ENCODE measurements around the gene UBE3B.

The UBE3B gene

DNA sequence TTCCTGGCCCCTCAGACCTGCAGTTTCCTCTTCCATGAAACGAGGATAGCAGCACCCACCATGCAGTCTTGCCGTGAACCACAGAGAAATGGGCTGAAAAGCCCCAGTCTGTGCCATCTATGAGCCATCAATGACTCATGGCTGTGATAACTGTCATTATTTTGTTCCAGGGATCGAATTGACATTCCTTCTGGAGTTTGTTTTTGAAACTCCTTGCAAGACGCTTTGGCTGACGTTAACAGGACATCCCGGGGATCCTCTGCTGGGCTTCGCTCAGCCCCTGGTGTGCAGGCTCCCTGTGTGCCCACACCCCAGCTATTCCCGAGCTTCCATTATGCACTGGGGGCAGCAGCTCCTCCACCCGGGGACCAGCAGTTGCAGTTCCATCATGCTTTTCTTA, 62.1 kb downstream of the UBE3B start:
- no peak for ATAC-seq
- Mint-ChIP-seq H3K4me1 (no peaks in the 10 kb centered on the region), H3K4me3 (no peak overlapping the region), H3K27me3 (no peaks in the 10 kb centered on the region), H3K9me3 (no peaks in the 10 kb centered on the region), H3K27ac (peak overlapping the region in 1 of 2 donors; percentile 46)
- no peak for DNase-seq

DNA sequence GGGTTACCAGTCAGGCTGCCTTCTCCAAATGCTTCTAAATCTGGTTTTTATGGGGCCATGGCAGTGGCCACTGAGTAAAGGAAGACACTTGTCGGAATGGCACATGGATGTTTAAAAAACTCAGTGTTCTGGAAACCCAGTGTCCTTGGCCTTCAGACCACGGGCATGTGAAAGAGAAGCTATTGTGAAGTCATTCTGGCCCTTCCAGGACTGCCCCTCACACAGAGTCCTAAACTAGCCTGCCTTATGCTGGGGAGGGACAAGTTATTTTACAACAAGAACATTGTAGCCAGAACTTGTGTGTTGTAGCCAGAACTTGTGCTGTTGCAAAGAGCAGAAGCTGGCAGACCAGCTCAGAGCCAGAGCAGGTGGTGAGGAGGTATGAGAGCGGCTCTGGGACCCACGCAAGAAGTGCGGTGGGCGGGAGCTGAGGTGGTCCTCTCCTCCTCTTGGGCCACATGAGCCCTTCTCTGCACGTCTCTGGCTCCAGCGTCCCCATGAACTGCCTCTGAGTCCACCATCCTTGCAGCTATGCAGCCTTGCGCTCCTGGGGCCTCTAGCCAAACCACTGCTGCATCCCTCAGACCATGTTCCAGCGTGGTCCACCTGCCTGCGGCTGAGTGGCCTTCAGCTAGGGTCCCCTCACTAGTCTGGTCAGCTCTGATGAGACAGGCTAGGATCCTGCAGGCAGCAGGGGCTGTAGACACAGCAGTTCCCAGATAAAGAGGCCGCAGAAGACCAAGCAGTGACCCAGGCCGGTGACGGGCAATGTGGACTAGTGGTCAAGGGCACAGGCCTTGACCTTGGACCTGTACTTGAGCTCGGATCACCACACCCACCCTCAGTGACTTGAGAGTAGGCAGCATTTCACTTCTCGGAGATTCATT, 63.3 kb downstream of the UBE3B start:
- Mint-ChIP-seq H3K9me3 (no peaks in the 10 kb centered on the region), H3K4me1 (peaks cover 5% of the 10 kb centered on the region), H3K27me3 (peaks cover 3% of the 10 kb centered on the region), H3K27ac (peak overlapping the region in 1 of 2 donors; percentile 86), H3K4me3 (no peak overlapping the region)
- no peak for DNase-seq
- ATAC-seq: no peak

DNA sequence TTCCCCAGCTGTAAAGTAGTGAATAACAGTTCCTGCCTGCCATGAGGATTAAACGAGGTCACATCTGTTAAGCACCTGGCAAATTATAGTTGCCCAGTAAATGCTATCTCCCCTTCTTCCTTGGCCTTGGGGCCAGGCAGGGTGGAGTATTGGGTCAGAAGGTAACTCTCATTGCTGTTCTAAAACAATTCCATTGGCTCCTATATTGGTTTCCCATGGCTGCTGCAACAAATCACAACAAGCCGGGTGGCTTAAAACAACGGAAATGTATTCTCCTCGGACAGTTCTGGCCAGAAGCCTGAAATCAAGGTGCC, 63.9 kb downstream of the UBE3B start:
- no peak overlapping the region for H3K4me3 Mint-ChIP-seq
- no peaks in the 10 kb centered on the region for H3K9me3 Mint-ChIP-seq
- H3K27ac Mint-ChIP-seq: no peak overlapping the region
- DNase-seq: no peak
- no peak for ATAC-seq
- H3K4me1 Mint-ChIP-seq: peaks cover 5% of the 10 kb centered on the region
- H3K27me3 Mint-ChIP-seq: peaks cover 9% of the 10 kb centered on the region

DNA sequence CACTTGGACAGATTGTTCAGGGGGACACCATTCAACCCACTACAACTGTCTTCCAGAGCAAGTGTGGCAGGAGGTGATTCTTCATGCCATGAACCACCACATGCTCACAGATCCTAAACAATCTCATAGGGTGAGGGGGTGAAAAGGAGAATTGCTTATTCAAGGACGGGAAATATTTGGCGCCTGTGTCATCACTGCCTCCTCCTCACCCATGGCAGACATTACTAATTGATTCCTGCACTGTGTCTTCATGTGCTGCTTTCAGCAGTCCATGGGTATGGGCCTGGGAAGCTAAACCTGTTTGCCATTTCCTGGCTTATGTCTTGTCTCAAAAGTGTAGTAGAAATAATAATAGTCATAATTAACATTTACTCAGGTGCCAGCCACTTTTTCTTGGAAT, 64.6 kb downstream of the UBE3B start:
- Mint-ChIP-seq H3K4me3 (no peak overlapping the region), H3K9me3 (no peaks in the 10 kb centered on the region), H3K27ac (no peak overlapping the region), H3K4me1 (peaks cover 5% of the 10 kb centered on the region), H3K27me3 (peaks cover 15% of the 10 kb centered on the region)
- DNase-seq (no peak), ATAC-seq (no peak)

DNA sequence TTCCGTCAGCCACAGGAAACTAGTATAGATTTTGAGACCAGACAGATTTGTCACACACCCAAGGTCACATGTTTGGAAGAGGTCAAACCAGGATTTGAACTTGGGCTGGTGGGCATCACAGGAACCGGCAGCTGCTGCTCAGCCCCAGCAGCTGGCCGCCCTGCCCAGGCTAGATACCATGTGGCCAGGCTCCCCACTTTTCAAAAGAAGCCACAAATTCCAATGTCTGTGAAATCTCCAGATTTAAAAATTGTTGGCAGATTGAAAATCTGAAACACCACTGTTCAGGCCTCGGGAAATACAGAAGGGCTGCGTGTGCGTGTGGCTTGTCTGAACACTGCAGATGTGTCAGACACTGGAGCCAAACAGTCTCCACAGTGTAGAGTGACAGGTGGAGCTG, 65.4 kb downstream of the UBE3B start:
- Mint-ChIP-seq H3K4me3 (no peak overlapping the region), H3K27me3 (peaks cover 24% of the 10 kb centered on the region), H3K9me3 (no peaks in the 10 kb centered on the region), H3K4me1 (peaks cover 5% of the 10 kb centered on the region), H3K27ac (no peak overlapping the region)
- ATAC-seq (no peak), DNase-seq (no peak)

DNA sequence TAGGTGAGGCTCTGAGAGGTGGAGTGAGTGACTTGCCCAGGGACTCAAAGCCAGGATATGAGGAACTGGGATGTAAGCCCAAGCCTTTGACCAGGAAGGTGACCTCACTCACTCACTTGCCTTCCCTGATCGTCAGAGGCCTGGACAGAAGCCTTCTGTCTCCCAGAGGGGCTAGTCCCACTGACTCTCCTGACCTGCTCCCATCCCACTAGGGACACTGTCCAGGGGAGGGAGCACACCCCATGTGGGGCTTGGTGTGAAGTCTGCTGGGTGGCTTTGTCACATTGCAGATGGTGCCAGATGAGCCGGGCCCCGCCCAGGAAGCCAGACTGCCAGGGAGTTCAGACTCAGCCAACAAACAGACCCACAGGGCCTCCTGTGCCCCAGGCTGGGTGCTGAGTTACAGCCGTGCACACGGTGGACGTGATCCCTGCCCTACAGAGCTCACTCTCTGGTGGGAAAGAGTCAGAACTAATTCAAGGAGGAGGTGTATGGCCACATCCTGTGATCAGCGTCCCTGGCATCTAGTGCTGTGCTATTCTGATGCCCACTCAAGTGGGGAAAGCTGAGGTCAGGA, 67.6 kb downstream of the UBE3B start:
- ATAC-seq (no peak), DNase-seq (no peak)
- H3K4me3 Mint-ChIP-seq: no peak overlapping the region
- no peaks in the 10 kb centered on the region for H3K9me3 Mint-ChIP-seq
- H3K27ac Mint-ChIP-seq: no peak overlapping the region
- peaks cover 37% of the 10 kb centered on the region for H3K27me3 Mint-ChIP-seq
- H3K4me1 Mint-ChIP-seq: peaks cover 5% of the 10 kb centered on the region

DNA sequence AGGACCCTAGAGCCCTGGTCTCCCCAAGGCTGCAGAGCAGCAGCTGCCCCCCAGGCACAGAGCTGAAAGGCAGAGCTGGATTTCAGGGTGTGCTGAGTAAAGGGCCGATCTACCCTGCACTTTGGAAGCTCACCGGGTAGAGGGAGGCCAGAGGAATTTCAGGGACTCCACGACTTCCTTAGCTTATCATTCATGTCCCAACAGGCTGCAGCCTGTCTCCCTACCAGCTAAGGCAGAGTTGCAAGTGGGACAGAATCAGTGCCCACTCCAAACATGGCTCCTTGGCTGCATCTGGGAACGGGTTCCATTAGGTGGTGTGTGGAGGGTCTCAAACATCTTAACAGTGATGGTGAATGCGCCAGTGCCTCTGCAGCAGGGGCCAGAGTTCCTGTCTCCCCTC, 68.4 kb downstream of the UBE3B start:
- ATAC-seq (no peak), DNase-seq (no peak)
- no peak overlapping the region for H3K4me3 Mint-ChIP-seq
- H3K27me3 Mint-ChIP-seq: peaks cover 39% of the 10 kb centered on the region
- peaks cover 5% of the 10 kb centered on the region for H3K4me1 Mint-ChIP-seq
- no peak overlapping the region for H3K27ac Mint-ChIP-seq
- no peaks in the 10 kb centered on the region for H3K9me3 Mint-ChIP-seq

DNA sequence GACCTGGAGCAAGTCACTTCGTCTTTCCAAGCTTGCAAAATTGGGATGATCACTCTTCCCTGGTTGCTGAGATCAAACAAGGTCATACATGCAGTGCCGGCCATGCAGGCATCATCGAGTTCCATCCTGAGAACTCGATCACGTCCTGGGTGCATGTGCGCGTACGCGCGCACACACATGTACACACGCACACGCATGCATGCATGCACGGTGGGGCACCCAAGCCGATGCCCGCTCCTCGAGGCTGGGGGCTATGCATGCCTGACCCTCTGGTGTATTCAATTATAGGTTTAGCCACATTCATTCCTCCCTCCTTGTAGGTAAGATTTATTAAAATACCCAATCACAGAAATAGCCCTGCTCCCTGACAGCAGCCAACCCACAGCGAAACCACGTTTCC, 69.9 kb downstream of the UBE3B start:
- H3K4me1 Mint-ChIP-seq: peaks cover 7% of the 10 kb centered on the region
- ATAC-seq: no peak
- no peak for DNase-seq
- no peak overlapping the region for H3K4me3 Mint-ChIP-seq
- peak overlapping the region in 1 of 2 donors; percentile 77 for H3K27ac Mint-ChIP-seq
- H3K9me3 Mint-ChIP-seq: no peaks in the 10 kb centered on the region
- peaks cover 39% of the 10 kb centered on the region for H3K27me3 Mint-ChIP-seq

DNA sequence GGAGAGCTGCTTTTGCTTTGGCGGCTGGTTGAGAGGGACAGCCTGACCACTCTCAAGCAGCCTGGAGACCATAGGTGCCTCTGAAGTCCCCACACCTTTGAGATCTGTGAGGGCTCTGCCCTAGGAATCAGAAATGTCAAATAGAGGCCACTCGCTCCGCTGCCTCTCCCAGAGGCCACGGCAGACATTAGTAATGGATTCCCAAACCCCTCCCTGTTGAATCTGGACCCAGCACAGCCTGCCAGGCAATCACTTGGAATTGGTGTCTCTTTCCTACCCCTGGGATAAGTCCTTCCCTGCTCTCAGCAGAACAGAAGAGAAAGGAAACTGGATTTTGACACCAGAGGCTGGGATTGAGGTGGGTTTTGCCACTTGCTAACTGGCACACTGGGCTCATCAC, 70.8 kb downstream of the UBE3B start:
- DNase-seq (no peak), ATAC-seq (no peak)
- Mint-ChIP-seq H3K4me1 (peaks cover 11% of the 10 kb centered on the region), H3K27ac (peak overlapping the region in 1 of 2 donors; percentile 38), H3K27me3 (peaks cover 39% of the 10 kb centered on the region), H3K4me3 (no peak overlapping the region), H3K9me3 (no peaks in the 10 kb centered on the region)

DNA sequence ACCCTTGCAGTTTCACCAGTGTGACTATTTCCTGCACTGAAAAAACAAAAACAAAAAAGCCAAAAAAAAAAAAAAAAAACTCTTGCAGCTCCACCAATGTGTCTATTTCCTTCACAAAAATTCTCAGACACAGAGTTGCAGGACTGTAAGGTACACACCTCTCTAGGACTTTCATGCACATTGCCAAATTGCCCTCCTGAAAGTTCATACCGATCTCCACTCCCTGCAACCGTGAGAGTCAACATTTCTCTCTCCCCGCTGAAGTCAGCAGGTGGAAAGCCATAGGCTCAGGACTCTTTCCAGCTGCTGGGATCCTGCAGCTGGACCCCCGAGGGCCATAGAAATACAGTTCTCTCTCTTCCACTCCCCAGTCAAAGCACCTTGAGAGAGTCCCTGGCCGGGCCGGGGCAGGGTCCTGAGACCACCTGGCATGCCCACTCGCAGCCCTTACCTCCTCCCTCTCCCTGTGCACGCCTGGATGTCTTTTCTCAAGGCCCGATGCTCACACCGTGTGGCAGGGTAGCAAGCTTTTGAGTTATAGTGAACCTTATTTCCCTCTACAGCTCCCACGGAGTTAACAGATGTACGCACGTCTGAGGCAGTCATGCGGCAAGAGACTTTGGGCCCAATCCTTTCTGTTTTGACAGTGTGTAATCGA, 72.3 kb downstream of the UBE3B start:
- H3K9me3 Mint-ChIP-seq: no peaks in the 10 kb centered on the region
- H3K4me3 Mint-ChIP-seq: no peak overlapping the region
- DNase-seq (no peak), ATAC-seq (no peak)
- H3K27ac Mint-ChIP-seq: no peak overlapping the region
- peaks cover 11% of the 10 kb centered on the region for H3K4me1 Mint-ChIP-seq
- peaks cover 39% of the 10 kb centered on the region for H3K27me3 Mint-ChIP-seq

DNA sequence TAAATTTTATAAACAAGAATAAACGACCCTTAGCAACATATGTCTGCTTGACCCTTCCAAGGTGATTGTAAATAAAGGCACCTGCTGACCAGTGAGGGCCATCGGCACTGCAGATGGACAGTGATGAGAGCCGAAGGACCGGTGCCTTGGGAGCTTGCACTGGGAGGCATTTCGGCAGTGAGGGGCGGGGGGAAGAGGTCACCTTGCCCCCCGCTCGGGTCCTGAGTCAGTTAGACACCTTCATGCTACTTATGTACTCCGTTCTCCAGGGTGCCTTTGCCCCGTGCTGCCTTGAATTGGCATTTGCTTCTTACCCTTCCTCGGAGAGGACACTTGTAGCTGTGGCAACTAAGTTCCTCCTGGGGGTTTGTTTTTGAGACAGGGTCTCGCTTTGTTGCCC, 72.8 kb downstream of the UBE3B start:
- DNase-seq (no peak), ATAC-seq (no peak)
- Mint-ChIP-seq H3K9me3 (no peaks in the 10 kb centered on the region), H3K27ac (no peak overlapping the region), H3K4me1 (peaks cover 6% of the 10 kb centered on the region), H3K27me3 (peaks cover 39% of the 10 kb centered on the region), H3K4me3 (no peak overlapping the region)

DNA sequence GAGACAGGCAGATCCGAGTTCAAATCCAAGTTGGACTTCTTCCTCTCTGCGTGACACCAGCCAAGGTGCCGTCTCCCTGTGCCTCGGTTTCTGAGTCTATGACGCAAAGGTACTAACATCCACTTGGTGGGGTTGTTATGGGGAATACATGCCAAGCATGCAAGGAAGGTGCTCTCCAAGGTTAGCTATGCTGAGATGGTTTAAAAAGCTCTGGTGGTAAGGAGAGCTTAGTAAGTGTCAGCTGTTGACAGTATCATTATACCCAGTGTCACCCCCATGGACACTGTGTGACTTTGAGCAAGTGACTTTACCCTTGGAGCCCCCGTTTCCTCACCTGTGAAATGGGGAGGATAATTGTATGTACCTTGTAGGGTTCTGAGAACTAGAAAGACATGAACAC, 73.7 kb downstream of the UBE3B start:
- Mint-ChIP-seq H3K4me3 (no peak overlapping the region), H3K27ac (no peak overlapping the region), H3K27me3 (peaks cover 33% of the 10 kb centered on the region), H3K4me1 (peaks cover 5% of the 10 kb centered on the region), H3K9me3 (no peaks in the 10 kb centered on the region)
- DNase-seq: no peak
- no peak for ATAC-seq

DNA sequence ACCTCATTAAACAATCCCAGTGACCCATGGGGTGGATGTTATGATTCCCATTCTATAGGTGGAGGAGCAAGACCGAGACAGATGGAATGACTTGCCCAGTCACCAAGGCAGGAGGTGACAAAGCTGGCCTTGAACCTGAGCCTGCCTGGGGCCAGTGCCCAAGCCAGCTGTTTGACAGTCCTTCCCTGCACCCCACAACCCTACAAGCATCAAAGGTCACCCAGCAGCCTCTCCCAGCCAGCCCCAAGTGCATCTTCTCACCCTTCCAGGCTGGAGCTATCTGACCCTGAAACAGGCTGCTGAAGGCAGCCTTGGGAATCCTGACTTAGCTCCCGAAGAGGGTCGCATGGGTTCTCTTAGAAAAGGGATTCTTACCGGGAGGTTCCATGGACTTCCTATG, 75.5 kb downstream of the UBE3B start:
- no peak overlapping the region for H3K4me3 Mint-ChIP-seq
- H3K4me1 Mint-ChIP-seq: peaks cover 5% of the 10 kb centered on the region
- H3K27ac Mint-ChIP-seq: no peak overlapping the region
- DNase-seq (no peak), ATAC-seq (no peak)
- no peaks in the 10 kb centered on the region for H3K9me3 Mint-ChIP-seq
- H3K27me3 Mint-ChIP-seq: peaks cover 14% of the 10 kb centered on the region

DNA sequence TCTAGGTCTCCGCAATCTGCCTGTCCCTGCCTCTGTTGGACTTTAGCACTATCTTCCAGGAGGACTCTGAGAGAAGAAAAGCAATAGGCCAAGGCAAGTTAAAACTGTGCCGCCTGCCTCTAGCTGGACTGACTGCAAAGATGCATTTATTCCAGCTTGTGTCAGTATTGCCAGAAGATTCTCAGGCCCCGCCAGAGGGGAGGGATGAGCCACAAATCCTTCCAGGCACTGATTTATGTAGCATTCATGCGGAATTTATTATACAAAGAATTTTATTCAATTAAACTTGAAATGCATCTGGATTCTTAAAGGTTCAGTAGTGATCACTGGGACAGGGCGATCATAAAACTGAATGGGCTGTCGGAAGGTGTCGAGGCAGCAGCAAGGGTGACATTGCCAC, 76.0 kb downstream of the UBE3B start:
- DNase-seq (no peak), ATAC-seq (no peak)
- Mint-ChIP-seq H3K27me3 (peaks cover 9% of the 10 kb centered on the region), H3K9me3 (no peaks in the 10 kb centered on the region), H3K4me1 (peaks cover 5% of the 10 kb centered on the region), H3K27ac (no peak overlapping the region), H3K4me3 (no peak overlapping the region)

DNA sequence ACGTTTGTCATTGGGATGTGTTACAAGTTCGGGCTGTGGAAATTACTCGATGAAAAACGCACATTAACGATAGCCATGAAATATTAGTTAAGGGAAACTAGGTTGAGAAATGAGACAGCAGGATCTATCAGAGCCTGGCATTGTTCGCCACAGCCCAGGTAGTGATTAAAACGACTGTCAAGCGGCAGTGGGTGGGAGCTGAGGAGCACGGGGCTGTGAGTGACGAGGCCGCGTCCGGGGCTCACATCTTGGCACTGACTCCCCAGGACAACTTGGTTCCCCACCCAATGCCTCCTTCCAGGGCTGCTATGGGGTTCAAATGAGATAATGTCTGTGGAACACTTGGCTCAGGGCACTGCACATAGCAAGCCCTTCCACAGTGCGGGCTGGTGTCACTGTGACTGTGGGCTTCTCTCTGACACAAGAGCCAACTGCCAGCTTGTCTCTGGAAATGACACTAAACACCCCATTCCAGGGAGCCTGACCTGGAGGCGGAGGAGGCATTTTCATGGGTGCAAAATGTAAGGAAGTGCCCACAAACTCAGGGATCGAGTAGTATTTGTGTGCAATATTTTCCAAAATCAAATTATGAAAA, 76.6 kb downstream of the UBE3B start:
- H3K27ac Mint-ChIP-seq: no peak overlapping the region
- peaks cover 6% of the 10 kb centered on the region for H3K27me3 Mint-ChIP-seq
- H3K4me1 Mint-ChIP-seq: peaks cover 5% of the 10 kb centered on the region
- no peak for DNase-seq
- no peaks in the 10 kb centered on the region for H3K9me3 Mint-ChIP-seq
- H3K4me3 Mint-ChIP-seq: no peak overlapping the region
- ATAC-seq: no peak

DNA sequence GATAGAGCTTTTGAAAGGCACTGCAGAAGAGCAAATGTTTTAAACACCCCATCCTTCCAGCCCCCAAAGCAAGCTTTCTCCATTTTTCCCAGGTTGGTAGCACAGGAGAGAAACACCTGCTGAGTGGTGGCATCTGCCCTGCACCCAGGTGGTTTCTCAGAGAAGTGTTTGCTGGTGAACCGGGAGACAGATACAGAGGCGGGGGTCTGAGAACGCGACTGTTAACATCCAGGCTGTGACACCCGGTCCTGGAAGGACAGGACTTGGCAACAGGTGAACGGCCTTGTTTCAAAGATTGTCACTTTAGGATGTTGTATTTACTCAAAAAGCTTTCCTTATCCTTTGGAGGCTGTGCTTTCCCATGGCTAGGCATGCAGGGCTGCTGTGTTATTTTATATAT, 77.3 kb downstream of the UBE3B start:
- H3K9me3 Mint-ChIP-seq: no peaks in the 10 kb centered on the region
- no peak overlapping the region for H3K4me3 Mint-ChIP-seq
- peaks cover 5% of the 10 kb centered on the region for H3K4me1 Mint-ChIP-seq
- peaks cover 5% of the 10 kb centered on the region for H3K27me3 Mint-ChIP-seq
- H3K27ac Mint-ChIP-seq: no peak overlapping the region
- no peak for DNase-seq
- no peak for ATAC-seq

Measured in stimulated activated naive CD8-positive, alpha-beta T cell treated with anti-CD3 and anti-CD28 coated beads, Interleukin-15, amount 100 ng/mL, for 72 hours (primary cell).